ENCODE results near the gene P3R3URF. TPM values are rescaled to one million over a fixed set of nuclear protein-coding genes. Genes with fewer than 3 reads are reported as not detected.
"Not testable (repeated sequence)": the region's sequence is repeated elsewhere in the genome, so short reads cannot be mapped to it uniquely, and the experiment has no call there.

P3R3URF gene
- total RNA-seq = not detected
- not detected for polyA plus RNA-seq (2013, experiment 1 of 2)
- polyA plus RNA-seq (2013, experiment 2 of 2) = not detected
- long read RNA-seq, experiment 1 = 0 reads
- long read RNA-seq, experiment 2 = 0 reads
- long read RNA-seq, experiment 3 = 0 reads
- long read RNA-seq, experiment 4 = 0 reads

GRCh38 chr1:46176211-46176865, at the start of gene P3R3URF:
Gene P3R3URF, minus strand, starts transcription at chr1:46176488. Its CDS starts 17 bp downstream, at chr1:46176471.
- Mint-ChIP-seq H3K36me3 (ENCODE audit: low read depth) (no peaks in the 10 kb centered on the region), H3K4me3 (no peak within 1 kb of the TSS), H3K27ac (no peak within 1 kb of the TSS), H3K9me3 (no peaks in the 10 kb centered on the region), H3K4me1 (peaks cover 3% of the 10 kb centered on the region), H3K27me3 (ENCODE audit: insufficient read depth) (peaks cover 4% of the 10 kb centered on the region)
- Histone ChIP-seq H3K9me3 (ENCODE audit: control insufficient read depth, low read length) (no peaks in the 10 kb centered on the region), H3K4me3 (ENCODE audit: low read length) (no peak within 1 kb of the TSS), H3K27me3 (ENCODE audit: control insufficient read depth, insufficient read depth, low read length, poor library complexity, severe bottlenecking) (no peaks in the 10 kb centered on the region), H3K4me1 (ENCODE audit: control insufficient read depth, insufficient read depth, low read length) (no peaks in the 10 kb centered on the region), H3K9ac (ENCODE audit: extremely low read depth, low read length, poor library complexity, severe bottlenecking) (no peak within 1 kb of the TSS), H3K36me3 (ENCODE audit: control insufficient read depth, insufficient read depth, low read length) (no peaks in the 10 kb centered on the region), H3K27ac (ENCODE audit: low read depth, low read length) (no peak within 1 kb of the TSS)
- TF ChIP-seq, protein P1, sequence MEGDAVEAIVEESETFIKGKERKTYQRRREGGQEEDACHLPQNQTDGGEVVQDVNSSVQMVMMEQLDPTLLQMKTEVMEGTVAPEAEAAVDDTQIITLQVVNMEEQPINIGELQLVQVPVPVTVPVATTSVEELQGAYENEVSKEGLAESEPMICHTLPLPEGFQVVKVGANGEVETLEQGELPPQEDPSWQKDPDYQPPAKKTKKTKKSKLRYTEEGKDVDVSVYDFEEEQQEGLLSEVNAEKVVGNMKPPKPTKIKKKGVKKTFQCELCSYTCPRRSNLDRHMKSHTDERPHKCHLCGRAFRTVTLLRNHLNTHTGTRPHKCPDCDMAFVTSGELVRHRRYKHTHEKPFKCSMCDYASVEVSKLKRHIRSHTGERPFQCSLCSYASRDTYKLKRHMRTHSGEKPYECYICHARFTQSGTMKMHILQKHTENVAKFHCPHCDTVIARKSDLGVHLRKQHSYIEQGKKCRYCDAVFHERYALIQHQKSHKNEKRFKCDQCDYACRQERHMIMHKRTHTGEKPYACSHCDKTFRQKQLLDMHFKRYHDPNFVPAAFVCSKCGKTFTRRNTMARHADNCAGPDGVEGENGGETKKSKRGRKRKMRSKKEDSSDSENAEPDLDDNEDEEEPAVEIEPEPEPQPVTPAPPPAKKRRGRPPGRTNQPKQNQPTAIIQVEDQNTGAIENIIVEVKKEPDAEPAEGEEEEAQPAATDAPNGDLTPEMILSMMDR (conservative IDR thresholded peaks at IDR 0.05) = peak; percentile 38
- no peak for DNase-seq
- 88 to 91% methylated on average over 9 to 13 of the region's 13 CpGs for WGBS, 2 experiments (ENCODE audit: insufficient coverage in 1 of 2, insufficient read length in 1 of 2)

- H3K27me3 ChIP-seq (ENCODE audit: control insufficient read depth, insufficient read depth, low read length, poor library complexity, severe bottlenecking) = no peaks in the 10 kb centered on the region
- Mint-ChIP-seq H3K9me3 (no peaks in the 10 kb centered on the region), H3K27me3 (ENCODE audit: insufficient read depth) (no peaks in the 10 kb centered on the region), H3K4me1 (peaks cover 25% of the 10 kb centered on the region), H3K36me3 (ENCODE audit: low read depth) (no peaks in the 10 kb centered on the region), H3K4me3 (no peak overlapping the region), H3K27ac (no peak overlapping the region)
- 89 to 95% methylated on average over 4 of the region's 4 CpGs for WGBS, 2 experiments (ENCODE audit: insufficient coverage in 1 of 2, insufficient read length in 1 of 2)
- no peaks in the 10 kb centered on the region for H3K9me3 ChIP-seq (ENCODE audit: control insufficient read depth, low read length)
- no peak for DNase-seq
- no peak overlapping the region for H3K27ac ChIP-seq (ENCODE audit: low read depth, low read length)
- no peaks in the 10 kb centered on the region for H3K36me3 ChIP-seq (ENCODE audit: control insufficient read depth, insufficient read depth, low read length)
- TF ChIP-seq, protein P1 (conservative IDR thresholded peaks at IDR 0.05) = no peak
- no peak overlapping the region for H3K9ac ChIP-seq (ENCODE audit: extremely low read depth, low read length, poor library complexity, severe bottlenecking)
- H3K4me3 ChIP-seq (ENCODE audit: low read length) = no peak overlapping the region
- peaks cover 2% of the 10 kb centered on the region for H3K4me1 ChIP-seq (ENCODE audit: control insufficient read depth, insufficient read depth, low read length)
These were observed 48.7 kb upstream of the P3R3URF start for GRCh38 chr1:46224966-46225365.

- no peak overlapping the region for H3K27ac Mint-ChIP-seq
- TF ChIP-seq, protein P1 (conservative IDR thresholded peaks at IDR 0.05) = peak; percentile 99
- H3K27me3 Mint-ChIP-seq (ENCODE audit: insufficient read depth) = no peaks in the 10 kb centered on the region
These were observed 47.2 kb upstream of the P3R3URF start for GRCh38 chr1:46223472-46223943.

DNA sequence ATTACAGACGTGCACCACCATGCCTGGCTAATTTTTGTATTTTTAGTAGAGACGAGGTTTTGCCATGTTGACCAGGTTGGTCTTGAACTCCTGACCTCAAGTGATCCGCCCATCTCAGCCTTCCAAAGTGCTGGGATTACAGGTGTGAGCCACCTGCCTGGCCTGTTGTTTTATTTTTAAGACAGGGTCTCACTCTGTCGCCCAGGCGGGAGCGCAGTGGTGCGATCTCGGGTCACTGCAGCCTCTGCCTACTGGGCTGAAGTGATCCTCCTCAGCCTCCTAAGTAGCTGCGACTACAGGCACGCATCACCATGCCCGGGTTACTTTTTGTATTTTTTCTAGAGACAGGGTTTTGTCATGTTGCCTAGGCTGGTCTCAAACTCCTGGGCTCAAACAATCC, 46.8 kb upstream of the P3R3URF start:
- H3K4me1 Mint-ChIP-seq = peaks cover 36% of the 10 kb centered on the region
- H3K9ac ChIP-seq (ENCODE audit: extremely low read depth, low read length, poor library complexity, severe bottlenecking) = not testable (repeated sequence)
- WGBS, 2 experiments (ENCODE audit: insufficient coverage in 1 of 2, insufficient read length in 1 of 2) = 88 to 89% methylated on average over 11 of the region's 11 CpGs

More at GRCh38 chr1:46223472-46223943, 47.2 kb upstream of the P3R3URF start:
- H3K4me1 ChIP-seq (ENCODE audit: control insufficient read depth, insufficient read depth, low read length) = peaks cover 2% of the 10 kb centered on the region
- H3K36me3 Mint-ChIP-seq (ENCODE audit: low read depth) = no peaks in the 10 kb centered on the region
- peak overlapping the region; percentile 19 for H3K9ac ChIP-seq (ENCODE audit: extremely low read depth, low read length, poor library complexity, severe bottlenecking)
- H3K9me3 Mint-ChIP-seq = no peaks in the 10 kb centered on the region
- H3K27ac ChIP-seq (ENCODE audit: low read depth, low read length) = no peak overlapping the region
- H3K9me3 ChIP-seq (ENCODE audit: control insufficient read depth, low read length) = no peaks in the 10 kb centered on the region
- 19 to 31% methylated on average over 6 of the region's 6 CpGs for WGBS, 2 experiments (ENCODE audit: insufficient coverage in 1 of 2, insufficient read length in 1 of 2)
- DNase-seq = peak; percentile 86
- H3K27me3 ChIP-seq (ENCODE audit: control insufficient read depth, insufficient read depth, low read length, poor library complexity, severe bottlenecking) = no peaks in the 10 kb centered on the region
- no peaks in the 10 kb centered on the region for H3K36me3 ChIP-seq (ENCODE audit: control insufficient read depth, insufficient read depth, low read length)
- no peak overlapping the region for H3K4me3 Mint-ChIP-seq
- no peak overlapping the region for H3K4me3 ChIP-seq (ENCODE audit: low read length)
- H3K4me1 Mint-ChIP-seq = peaks cover 36% of the 10 kb centered on the region

More for the DNA sequence above, 46.8 kb upstream of the P3R3URF start:
- H3K9me3 Mint-ChIP-seq; H3K27ac ChIP-seq (ENCODE audit: low read depth, low read length); H3K4me1 ChIP-seq (ENCODE audit: control insufficient read depth, insufficient read depth, low read length); H3K36me3 Mint-ChIP-seq (ENCODE audit: low read depth); H3K36me3 ChIP-seq (ENCODE audit: control insufficient read depth, insufficient read depth, low read length); H3K27me3 ChIP-seq (ENCODE audit: control insufficient read depth, insufficient read depth, low read length, poor library complexity, severe bottlenecking); DNase-seq; H3K4me3 ChIP-seq (ENCODE audit: low read length); H3K9me3 ChIP-seq (ENCODE audit: control insufficient read depth, low read length); H3K27ac Mint-ChIP-seq; H3K4me3 Mint-ChIP-seq; H3K27me3 Mint-ChIP-seq (ENCODE audit: insufficient read depth): not testable (repeated sequence)
